Sciatic nerve (tissue), 2 donors: ENCODE measurements around the gene HES2. TPM values are rescaled to one million over a fixed set of nuclear protein-coding genes. Genes with fewer than 3 reads are reported as not detected.
"Not testable (repeated sequence)": the region's sequence is repeated elsewhere in the genome, so short reads cannot be mapped to it uniquely, and the experiment has no call there.

Source experiments
- ATAC-seq: fragments of 200-7000 bp; cut with Tn5 transposase; one replicate; pipeline ENCODE4 v1.9.1; 2020; ENCODE audit warnings: mild to moderate bottlenecking, moderate library complexity
- DNase-seq: peaks from one replicate; pipeline ENCODE4 v3.0.0-alpha.2; 2020; ENCODE audit warnings: low spot score
- intact Hi-C: fragments of 100-400 bp; cut with DNase I; formaldehyde crosslinking; loops from one replicate; pipeline ENCODE4 v1.14.2; 2022
- microRNA-seq: library from miRNA; unstranded; fragments of <30 nt; microRNA quantifications from one replicate; pipeline ENCODE4 v1.2.0, GENCODE V29; 2020
- total RNA-seq: library from RNA; stranded (reverse); fragmentation: NEBNext Ultra II Directional; extraction: Animal tissue kit (Norgen Biotek cat#: 25700); gene quantifications from one replicate; pipeline ENCODE4 v1.2.1, GENCODE V29; 2021
- donor health status: DM: no; HTN: no; CAD: no.
- donor health status: DM: no; HTN: no; CAD: no.

The HES2 gene
- total RNA-seq, 1 donor from 2014 or later: not detected

GRCh38 chr1:6367381-6368012 is 52.2 kb downstream of the HES2 start:
- intact Hi-C loops: no loop called here
- no peak for DNase-seq
- peak; percentile 39 for ATAC-seq

- DNase-seq (no peak), ATAC-seq (no peak)
- intact Hi-C loops: no loop called here
Measured at GRCh38 chr1:6365047-6365446, 54.7 kb downstream of the HES2 start.

GRCh38 chr1:6363085-6363884 is 56.4 kb downstream of the HES2 start:
- intact Hi-C loops, ATAC-seq, DNase-seq: not testable (repeated sequence)

Small RNAs within 50 kb of the gene (microRNA-seq; reads per million reads assigned to microRNA genes)
- gene MIR4252: not detected

Other genes with a start within 250 kb of the HES2 start
- gene CHD5, start 239.6 kb downstream of the HES2 start, total RNA-seq: 0.09 TPM
- 354 TPM for gene RPL22, start 220.3 kb downstream of the HES2 start, total RNA-seq
- gene RNF207, start 213.8 kb downstream of the HES2 start, total RNA-seq: 26.9 TPM
- 41.9 TPM for gene ICMT, start 184.0 kb downstream of the HES2 start, total RNA-seq
- gene HES3, start 175.7 kb downstream of the HES2 start, total RNA-seq: not detected
- gene GPR153, start 158.8 kb downstream of the HES2 start, total RNA-seq: 10.6 TPM
- gene ACOT7, start 26.2 kb downstream of the HES2 start, total RNA-seq: 11.9 TPM
- 14.4 TPM for gene ESPN, start 4.9 kb upstream of the HES2 start, total RNA-seq
- gene TNFRSF25, start 46.3 kb upstream of the HES2 start, total RNA-seq: 52.0 TPM
- 77.7 TPM for gene PLEKHG5, start 71.7 kb upstream of the HES2 start, total RNA-seq
- gene NOL9, start 134.6 kb upstream of the HES2 start, total RNA-seq: 26.0 TPM
- gene TAS1R1, start 135.4 kb upstream of the HES2 start, total RNA-seq: not detected
- 28.9 TPM for gene ZBTB48, start 160.1 kb upstream of the HES2 start, total RNA-seq
- gene KLHL21, start 182.9 kb upstream of the HES2 start, total RNA-seq: 31.4 TPM
- gene PHF13, start 193.8 kb upstream of the HES2 start, total RNA-seq: 19.3 TPM
- gene THAP3, start 204.9 kb upstream of the HES2 start, total RNA-seq: 20.4 TPM